HepG2 (cell line): ENCODE results near the gene CCDC88B. TPM values are rescaled to one million over a fixed set of nuclear protein-coding genes. Genes with fewer than 3 reads are reported as not detected.

Source experiments
- ATAC-seq: fragments of 200-7000 bp; cut with Tn5 transposase; 3 replicates; pipeline ENCODE4 v1.9.1; 2020; ENCODE audit warnings: mild to moderate bottlenecking, moderate library complexity
- BruUV-seq: library from RNA; stranded (reverse); fragments of 400-500 nt; replicated peaks from 2 replicates; lab custom pipeline; 2021; lab: Mats Ljungman, UMichigan
- CTCF ChIA-PET: fragments of 300-600 bp; formaldehyde crosslinking; extraction: SDS; loops from one replicate; lab custom pipeline; 2021; ENCODE audit warnings: low total read pairs, inconsistent platforms, low intra/inter-chr PET ratio; lab: Yijun Ruan, JAX
- POLR2A ChIA-PET: fragments of 350-600 bp; sonication (Branson Sonifier 250); formaldehyde crosslinking; loops from one replicate; lab custom pipeline; 2020; ENCODE audit warnings: antibody characterized with exemption, inconsistent platforms; lab: Yijun Ruan, JAX
- DNase-seq: peaks from one replicate; pipeline ENCODE4 v3.0.0-alpha.2; 2015; ENCODE audit warnings: low spot score
- FAIRE-seq: peaks from 3 replicates; lab custom pipeline; 2011; peaks lifted over from hg19 to GRCh38; lab: Jason Lieb, UNC
- H2AFZ ChIP-seq: one replicate; pipeline ENCODE4 v1.6.1; 2011; ENCODE audit warnings: low read length, inconsistent platforms
- H3K27ac ChIP-seq: fragments of 300-600 bp; 3 replicates; pipeline ENCODE4 v1.8.0; 2011; ENCODE audit warnings: mixed run types, mild to moderate bottlenecking, mixed read lengths, low read length, inconsistent platforms; ENCODE audit not compliant: insufficient read depth; ENCODE audit errors: extremely low read length
- H3K27me3 ChIP-seq, 2 experiments: fragments of 200-600 bp in 1 of 2; 2 replicates in 1 of 2; 3 replicates in 1 of 2; pipeline versions ENCODE4 v1.6.0 to v1.8.0; 2011; ENCODE audit warnings: low read length in 2 of 2, mild to moderate bottlenecking in 2 of 2, moderate library complexity in 2 of 2, inconsistent platforms in 1 of 2; ENCODE audit not compliant: insufficient read depth in 2 of 2, control insufficient read depth in 1 of 2
- H3K36me3 ChIP-seq, 2 experiments: fragments of 200-600 bp in 1 of 2; replicated peaks in 1 of 2; 2 replicates in 1 of 2; 3 replicates in 1 of 2; pipeline versions ENCODE4 v1.5.1 to v1.8.0; 2011; ENCODE audit warnings: low read length in 2 of 2, inconsistent platforms in 1 of 2; ENCODE audit not compliant: insufficient read depth in 2 of 2, control insufficient read depth in 1 of 2
- H3K4me1 ChIP-seq: 2 replicates; pipeline ENCODE4 v1.5.1; 2012; ENCODE audit warnings: low read length, inconsistent platforms; ENCODE audit not compliant: insufficient read depth
- H3K4me2 ChIP-seq: 2 replicates; pipeline ENCODE4 v1.6.0; 2011; ENCODE audit warnings: low read depth, low read length, inconsistent platforms
- H3K4me3 ChIP-seq, 3 experiments: fragments of 200-600 bp in 1 of 3; sonication (generic), shearing (Covaris generic) in 1 of 3; replicated peaks in 1 of 3; 2 replicates each; pipeline ENCODE4 v1.5.1; 2011 to 2016; ENCODE audit warnings: low read length in 3 of 3, inconsistent platforms in 2 of 3, low read depth in 2 of 3, mild to moderate bottlenecking in 2 of 3, control low read depth in 1 of 3, mixed read lengths in 1 of 3; ENCODE audit not compliant: insufficient read depth in 1 of 3
- H3K79me2 ChIP-seq: one replicate; pipeline ENCODE4 v1.6.1; 2011; ENCODE audit warnings: low read length, inconsistent platforms; ENCODE audit not compliant: insufficient read depth
- H3K9ac ChIP-seq: 2 replicates; pipeline ENCODE4 v1.6.0; 2011; ENCODE audit warnings: mild to moderate bottlenecking, low read depth, low read length, inconsistent platforms; ENCODE audit not compliant: insufficient read depth
- H3K9me3 ChIP-seq: 2 replicates; pipeline ENCODE4 v1.5.1; 2012; ENCODE audit warnings: mild to moderate bottlenecking, low read length
- H4K20me1 ChIP-seq: 2 replicates; pipeline ENCODE4 v1.6.0; 2011; ENCODE audit warnings: inconsistent platforms, mild to moderate bottlenecking, low read length, moderate library complexity; ENCODE audit not compliant: insufficient read depth
- AHR ChIP-seq: IDR thresholded peaks from 2 replicates; pipeline ENCODE4 v1.6.1; 2018; ENCODE audit warnings: missing genetic modification reagents, missing compliant biosample characterization
- ATM ChIP-seq: fragments of 450-650 bp; IDR thresholded peaks from 2 replicates; pipeline ENCODE4 v1.7.1; 2017; ENCODE audit warnings: mild to moderate bottlenecking, borderline replicate concordance
- BRD4 ChIP-seq: sonication (generic); formaldehyde crosslinking; IDR thresholded peaks from 2 replicates; pipeline ENCODE4 v1.4.0; 2020; ENCODE audit warnings: missing genetic modification reagents
- MYNN ChIP-seq: sonication (generic); formaldehyde crosslinking; IDR thresholded peaks from 2 replicates; pipeline ENCODE4 v1.4.0; 2020; ENCODE audit warnings: mild to moderate bottlenecking, low read depth, missing genetic modification reagents
- NR2F2 ChIP-seq: IDR thresholded peaks from 2 replicates; pipeline ENCODE4 v1.6.1; 2012; ENCODE audit warnings: low read depth, inconsistent platforms, borderline replicate concordance
- STAG1 ChIP-seq: sonication (generic); formaldehyde crosslinking; IDR thresholded peaks from 2 replicates; pipeline ENCODE4 v1.4.0; 2020; ENCODE audit warnings: missing genetic modification reagents
- TERF1 ChIP-seq: sonication (generic); formaldehyde crosslinking; IDR thresholded peaks from 2 replicates; pipeline ENCODE4 v1.8.0; 2022; ENCODE audit warnings: mild to moderate bottlenecking, missing genetic modification reagents, moderate library complexity
- U2AF2 ChIP-seq: fragments of 200-400 bp; formaldehyde crosslinking; IDR thresholded peaks from 2 replicates; pipeline ENCODE4 v1.6.1; 2017; ENCODE audit warnings: low read depth, mild to moderate bottlenecking, low read length
- ZBTB20 ChIP-seq: sonication (generic); formaldehyde crosslinking; IDR thresholded peaks from 2 replicates; pipeline ENCODE4 v1.8.1; 2023; ENCODE audit warnings: missing genetic modification reagents, low read depth, mild to moderate bottlenecking, borderline replicate concordance
- ZNF101 ChIP-seq: sonication (generic); formaldehyde crosslinking; IDR thresholded peaks from 2 replicates; pipeline ENCODE4 v1.4.0; 2020; ENCODE audit warnings: mild to moderate bottlenecking, low read depth, missing genetic modification reagents, borderline replicate concordance
- ZNF3 ChIP-seq: IDR thresholded peaks from 2 replicates; pipeline ENCODE4 v1.7.0; 2017; ENCODE audit warnings: inconsistent platforms
- ZNF556 ChIP-seq: sonication (generic); formaldehyde crosslinking; IDR thresholded peaks from 2 replicates; pipeline ENCODE4 v1.4.0; 2020; ENCODE audit warnings: mild to moderate bottlenecking, missing genetic modification reagents, borderline replicate concordance
- ZNF605 ChIP-seq: sonication (generic); formaldehyde crosslinking; IDR thresholded peaks from 2 replicates; pipeline ENCODE4 v1.8.0; 2022; ENCODE audit warnings: mild to moderate bottlenecking, missing genetic modification reagents
- ZNF775 ChIP-seq: sonication (generic); formaldehyde crosslinking; IDR thresholded peaks from 2 replicates; pipeline ENCODE4 v1.4.0; 2020; ENCODE audit warnings: missing genetic modification reagents, mild to moderate bottlenecking, moderate library complexity, borderline replicate concordance
- WGBS: methylation state at CpG from one replicate; pipeline ENCODE4 v1.1.6; 2017; ENCODE audit warnings: low lambda C conversion rate; 5-methylcytosine and 5-hydroxymethylcytosine counted together
- in situ Hi-C: cut with HindIII; loops from 2 replicates; pipeline ENCODE4 v1.10.0; 2017; ENCODE audit warnings: low pct_unique_long_range_greater_than_20kb; ENCODE audit not compliant: extremely low pct_ligation_motif_present
- intact Hi-C: fragments of 100-400 bp; cut with micrococcal nuclease; formaldehyde crosslinking; loops from one replicate; pipeline ENCODE4 v1.10.0; 2022; ENCODE audit not compliant: unreplicated experiment
- polyA plus RNA-seq, 8 experiments: library from polyadenylated mRNA; depleted of rRNA in 3 of 8; stranded (reverse) in 7 of 8; unstranded in 1 of 8; fragments of >200 nt; fragmentation: Illumina TruSeq in 4 of 8; extraction: Trizol in 4 of 8; gene quantifications; 2 replicates each; pipeline versions ENCODE4 v1.2.1 to v1.2.3, GENCODE V29; 2011 to 2016; ENCODE audit warnings: low read depth in 4 of 8, missing spikeins in 1 of 8, mixed read lengths in 1 of 8; ENCODE audit not compliant: insufficient read depth in 1 of 8
- total RNA-seq, 5 experiments: library from RNA; depleted of rRNA; stranded (reverse); fragments of >200 nt; fragmentation: Illumina TruSeq; extraction: Trizol; gene quantifications; 2 replicates each; pipeline ENCODE4 v1.2.3, GENCODE V29; 2016; ENCODE audit warnings: low read depth in 1 of 5
- TF ChIP-seq, protein P1 (sequence below): IDR thresholded peaks from 2 replicates; pipeline ENCODE4 v1.6.1; 2016; ENCODE audit warnings: low read depth, control low read depth

The CCDC88B gene
- total and polyA plus RNA-seq, 2 of the 13 experiments (the other 11 are each of a cell fraction or from before 2014, with no cell fraction given), result 3.6 to 4.8 TPM

- no peaks in the 10 kb centered on the region for H4K20me1 ChIP-seq
- no peaks in the 10 kb centered on the region for H3K9me3 ChIP-seq
- POLR2A ChIA-PET, result no interaction called here
- no peak for TF ChIP-seq MYNN (CRISPR knock-in tag)
- no peak for TF ChIP-seq AHR
- TF ChIP-seq ZNF556 (CRISPR knock-in tag), result no peak
- TF ChIP-seq ZNF605 (CRISPR knock-in tag), result no peak
- TF ChIP-seq ZBTB20 (CRISPR knock-in tag), result no peak
- TF ChIP-seq ZNF3, result no peak
- TF ChIP-seq NR2F2, result no peak
- no peak for TF ChIP-seq U2AF2
- TF ChIP-seq ZNF101 (CRISPR knock-in tag), result no peak
- TF ChIP-seq TERF1, result no peak
- TF ChIP-seq, protein P1, sequence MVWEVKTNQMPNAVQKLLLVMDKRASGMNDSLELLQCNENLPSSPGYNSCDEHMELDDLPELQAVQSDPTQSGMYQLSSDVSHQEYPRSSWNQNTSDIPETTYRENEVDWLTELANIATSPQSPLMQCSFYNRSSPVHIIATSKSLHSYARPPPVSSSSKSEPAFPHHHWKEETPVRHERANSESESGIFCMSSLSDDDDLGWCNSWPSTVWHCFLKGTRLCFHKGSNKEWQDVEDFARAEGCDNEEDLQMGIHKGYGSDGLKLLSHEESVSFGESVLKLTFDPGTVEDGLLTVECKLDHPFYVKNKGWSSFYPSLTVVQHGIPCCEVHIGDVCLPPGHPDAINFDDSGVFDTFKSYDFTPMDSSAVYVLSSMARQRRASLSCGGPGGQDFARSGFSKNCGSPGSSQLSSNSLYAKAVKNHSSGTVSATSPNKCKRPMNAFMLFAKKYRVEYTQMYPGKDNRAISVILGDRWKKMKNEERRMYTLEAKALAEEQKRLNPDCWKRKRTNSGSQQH, result no peak
- TF ChIP-seq BRD4 (CRISPR knock-in tag), result no peak
- no peak for TF ChIP-seq ATM
- TF ChIP-seq STAG1 (CRISPR knock-in tag), result no peak
- no peak for TF ChIP-seq ZNF775 (CRISPR knock-in tag)
- no peak overlapping the region for H3K27ac ChIP-seq
- peaks cover 1 to 15% of the 10 kb centered on the region in 2 experiments; a peak in 1 of 5 replicates for H3K36me3 ChIP-seq
- no peak overlapping the region for H3K9ac ChIP-seq
- H3K79me2 ChIP-seq, result peaks cover 12% of the 10 kb centered on the region
- 96% methylated on average over 4 of the region's 5 CpGs for WGBS
- BruUV-seq, result no TSS peak
- no peak for FAIRE-seq
- H3K27me3 ChIP-seq, result no peaks in the 10 kb centered on the region; a peak in 1 of 5 replicates
- ATAC-seq, result no peak
- in situ Hi-C loops, result no loop called here
- H2AFZ ChIP-seq, result no peak overlapping the region
- H3K4me1 ChIP-seq, result peaks cover 14% of the 10 kb centered on the region
- H3K4me2 ChIP-seq, result no peak overlapping the region
- intact Hi-C loops, result no loop called here
- H3K4me3 ChIP-seq, result no peak overlapping the region
- no peak for DNase-seq
- CTCF ChIA-PET, result no interaction called here
Observed at GRCh38 chr11:64321533-64321932, 18.5 kb upstream of the CCDC88B start.
